ENCODE results near the gene TXNDC17. TPM values are rescaled to one million over a fixed set of nuclear protein-coding genes. Genes with fewer than 3 reads are reported as not detected.
A peak's percentile ranks its signal among the peaks of the same experiment; 100 is the strongest.

Gene TXNDC17
- total RNA-seq, 4 donors from 2014 or later: 58.5 to 109 (median 74.2) TPM

DNA sequence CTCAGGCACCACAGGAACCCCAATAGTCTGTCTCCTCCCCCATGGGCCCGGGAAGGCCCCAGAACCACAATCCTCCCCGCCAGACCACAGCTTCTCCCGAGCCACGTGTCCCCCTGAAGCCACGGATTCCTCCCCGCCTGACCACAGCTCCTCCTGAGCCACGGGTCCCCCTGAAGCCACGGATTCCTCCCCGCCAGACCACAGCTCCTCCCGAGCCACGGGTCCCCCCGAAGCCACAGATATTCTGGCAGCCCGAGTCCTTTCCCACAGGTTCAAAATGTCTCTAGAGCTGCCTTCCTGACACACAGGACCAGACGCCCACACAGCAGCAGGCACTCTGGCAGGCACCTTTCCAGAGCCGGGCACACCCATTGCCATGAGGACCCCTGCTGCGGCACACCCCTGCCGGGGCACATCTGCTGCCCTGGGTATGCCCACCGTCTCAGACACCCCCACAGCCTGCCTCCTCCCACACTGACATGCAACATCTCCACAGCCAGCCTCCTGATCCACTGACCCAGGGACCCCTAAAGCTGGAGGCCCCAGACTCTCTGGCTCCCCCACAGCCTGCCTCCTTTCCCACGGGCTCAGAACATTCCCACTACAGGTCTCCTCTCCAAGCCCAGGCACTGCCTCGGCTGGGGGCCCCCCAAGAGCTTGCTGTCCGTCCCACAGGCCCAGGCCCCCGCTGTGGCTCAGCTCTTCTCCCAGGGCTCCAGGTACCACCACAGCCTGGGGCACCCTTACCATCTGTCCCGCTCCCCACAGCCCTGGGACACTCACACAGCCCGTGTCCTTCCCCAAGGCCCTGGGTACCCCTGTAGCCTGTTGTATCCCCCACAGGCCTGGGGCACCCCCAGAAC is 2.6 kb upstream of the TXNDC17 start:
- H3K4me1 ChIP-seq: peaks cover 18 to 47% (median 34%) of the 10 kb centered on the region in 4 donors
- DNase-seq (ENCODE audit: extremely low spot score): no peak
- WGBS: 79% methylated on average over 15 of the region's 24 CpGs
- no peaks in the 10 kb centered on the region for H3K27me3 ChIP-seq
- intact Hi-C loops (cut with DNase I): no loop called here
- H3K27ac ChIP-seq (replicated peaks in 1 of 4): no peak overlapping the region
- H3K4me3 ChIP-seq: peak overlapping the region in 1 of 4 donors; percentile 89
- H3K9me3 ChIP-seq: no peaks in the 10 kb centered on the region
- TF ChIP-seq POLR2AphosphoS5 (IDR thresholded peaks at IDR 0.05) (no peak), POLR2A (IDR thresholded peaks at IDR 0.05; ENCODE audit: low read depth) (no peak), EP300 (IDR thresholded peaks at IDR 0.05) (no peak)
- TF ChIP-seq, protein P1, sequence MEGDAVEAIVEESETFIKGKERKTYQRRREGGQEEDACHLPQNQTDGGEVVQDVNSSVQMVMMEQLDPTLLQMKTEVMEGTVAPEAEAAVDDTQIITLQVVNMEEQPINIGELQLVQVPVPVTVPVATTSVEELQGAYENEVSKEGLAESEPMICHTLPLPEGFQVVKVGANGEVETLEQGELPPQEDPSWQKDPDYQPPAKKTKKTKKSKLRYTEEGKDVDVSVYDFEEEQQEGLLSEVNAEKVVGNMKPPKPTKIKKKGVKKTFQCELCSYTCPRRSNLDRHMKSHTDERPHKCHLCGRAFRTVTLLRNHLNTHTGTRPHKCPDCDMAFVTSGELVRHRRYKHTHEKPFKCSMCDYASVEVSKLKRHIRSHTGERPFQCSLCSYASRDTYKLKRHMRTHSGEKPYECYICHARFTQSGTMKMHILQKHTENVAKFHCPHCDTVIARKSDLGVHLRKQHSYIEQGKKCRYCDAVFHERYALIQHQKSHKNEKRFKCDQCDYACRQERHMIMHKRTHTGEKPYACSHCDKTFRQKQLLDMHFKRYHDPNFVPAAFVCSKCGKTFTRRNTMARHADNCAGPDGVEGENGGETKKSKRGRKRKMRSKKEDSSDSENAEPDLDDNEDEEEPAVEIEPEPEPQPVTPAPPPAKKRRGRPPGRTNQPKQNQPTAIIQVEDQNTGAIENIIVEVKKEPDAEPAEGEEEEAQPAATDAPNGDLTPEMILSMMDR (IDR thresholded peaks at IDR 0.05): no peak
- peaks cover 7 to 29% (median 12%) of the 10 kb centered on the region in 4 donors for H3K36me3 ChIP-seq

DNA sequence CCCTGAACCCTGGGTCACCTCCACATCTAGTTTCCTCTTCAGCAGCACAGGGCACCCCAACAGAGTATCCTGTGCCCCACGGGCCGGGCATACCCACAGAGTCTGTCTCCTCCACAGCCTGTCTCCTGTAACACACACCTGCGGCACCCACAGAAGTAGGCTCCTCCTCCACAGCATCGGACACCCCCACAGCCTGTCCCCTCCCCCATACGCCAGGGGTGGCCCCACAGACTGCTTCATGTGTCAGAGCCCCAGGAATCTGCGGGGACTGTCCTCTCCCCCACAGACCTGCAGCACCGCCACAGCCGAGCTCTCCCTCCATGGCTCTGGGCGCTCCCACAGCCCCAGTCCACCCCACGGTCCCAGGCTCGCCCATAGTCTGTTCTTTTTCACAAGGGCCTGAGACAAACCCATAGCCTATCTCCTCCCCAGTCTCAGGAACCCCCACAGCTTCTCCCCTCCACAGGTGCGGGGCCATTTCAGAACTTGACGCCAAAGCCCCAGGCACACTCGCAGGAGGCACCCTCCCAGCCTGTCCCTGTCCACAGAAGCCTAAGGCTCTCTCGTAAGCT is 1.8 kb upstream of the TXNDC17 start:
- Histone ChIP-seq H3K4me1 (peaks cover 18 to 47% (median 34%) of the 10 kb centered on the region in 4 donors), H3K4me3 (peak overlapping the region; percentile 83 to 90 (median 86)), H3K9me3 (no peaks in the 10 kb centered on the region), H3K27ac (replicated peaks in 1 of 4) (peak overlapping the region in 1 of 4 donors; percentile 78), H3K36me3 (peaks cover 10 to 29% (median 12%) of the 10 kb centered on the region in 4 donors), H3K27me3 (no peaks in the 10 kb centered on the region)
- TF ChIP-seq EP300 (IDR thresholded peaks at IDR 0.05): no peak
- TF ChIP-seq, protein P1 (IDR thresholded peaks at IDR 0.05): no peak
- no peak for TF ChIP-seq POLR2AphosphoS5 (IDR thresholded peaks at IDR 0.05)
- WGBS: 50% methylated on average over 12 of the region's 15 CpGs
- no peak for DNase-seq (ENCODE audit: extremely low spot score)
- intact Hi-C loops (cut with DNase I): no loop called here

DNA sequence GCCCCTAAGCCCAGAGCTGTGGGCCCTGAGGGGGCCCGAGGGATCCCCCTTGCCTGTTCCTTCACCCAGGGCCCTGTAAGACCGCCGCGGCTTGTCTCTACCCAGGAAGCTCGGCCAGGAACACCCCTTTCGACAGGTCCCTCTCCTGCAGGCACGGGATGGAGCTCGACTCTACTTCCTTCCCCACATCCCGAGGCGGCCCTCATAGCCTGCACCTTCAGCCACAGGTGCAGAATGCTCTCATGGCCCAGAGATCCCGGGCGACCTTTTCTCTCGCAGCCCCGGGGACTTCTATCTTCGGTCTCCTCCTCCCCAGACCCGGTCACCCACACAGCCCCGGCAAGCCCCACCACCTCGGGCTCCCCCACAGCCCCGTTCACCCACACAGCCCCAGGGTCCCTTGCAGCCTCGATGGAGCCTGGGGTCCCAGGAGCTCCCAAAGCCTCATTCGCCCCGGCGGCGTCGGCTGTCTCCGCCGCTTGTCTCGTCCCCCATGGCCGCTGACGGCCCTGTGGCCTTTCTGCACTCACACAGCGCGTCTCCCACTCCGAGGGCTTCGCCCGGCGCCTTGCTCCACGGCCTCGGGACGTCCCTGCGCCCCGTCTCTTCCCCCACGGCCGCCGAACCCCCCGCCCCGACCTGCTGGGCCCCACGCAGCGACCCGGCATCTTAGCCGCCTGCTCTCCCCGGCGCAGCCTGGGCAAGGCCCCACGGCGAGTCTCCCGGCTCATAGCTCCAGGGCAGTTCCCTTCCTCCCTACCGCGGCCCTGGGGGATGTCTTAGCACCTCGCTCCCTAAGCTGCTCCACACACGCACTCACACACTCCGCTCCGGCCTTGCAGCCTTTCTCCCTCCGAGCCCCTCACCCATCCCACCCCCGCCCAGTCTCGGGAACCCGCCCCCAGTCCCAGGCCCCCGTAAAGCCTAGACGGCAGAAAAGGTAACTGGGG is 999 bp upstream of the TXNDC17 start:
- intact Hi-C loops (cut with DNase I): loop anchor here (5.0 kb wide), 1 partner anchor 168 kb away; no protein-coding TSS in a partner anchor
- no peaks in the 10 kb centered on the region for H3K27me3 ChIP-seq
- H3K4me3 ChIP-seq: peak overlapping the region; percentile 83 to 90 (median 86)
- H3K27ac ChIP-seq (replicated peaks in 1 of 4): peak overlapping the region; percentile 78 to 87 (median 81)
- peaks cover 11 to 29% (median 18%) of the 10 kb centered on the region in 4 donors for H3K36me3 ChIP-seq
- TF ChIP-seq POLR2A (IDR thresholded peaks at IDR 0.05; ENCODE audit: low read depth) (no peak), POLR2AphosphoS5 (IDR thresholded peaks at IDR 0.05) (no peak), EP300 (IDR thresholded peaks at IDR 0.05) (no peak)
- TF ChIP-seq, protein P1 (IDR thresholded peaks at IDR 0.05): no peak
- under 1% methylated on average over 39 of the region's 67 CpGs for WGBS
- DNase-seq (ENCODE audit: extremely low spot score): no peak
- no peaks in the 10 kb centered on the region for H3K9me3 ChIP-seq
- peaks cover 18 to 47% (median 34%) of the 10 kb centered on the region in 4 donors for H3K4me1 ChIP-seq

DNA sequence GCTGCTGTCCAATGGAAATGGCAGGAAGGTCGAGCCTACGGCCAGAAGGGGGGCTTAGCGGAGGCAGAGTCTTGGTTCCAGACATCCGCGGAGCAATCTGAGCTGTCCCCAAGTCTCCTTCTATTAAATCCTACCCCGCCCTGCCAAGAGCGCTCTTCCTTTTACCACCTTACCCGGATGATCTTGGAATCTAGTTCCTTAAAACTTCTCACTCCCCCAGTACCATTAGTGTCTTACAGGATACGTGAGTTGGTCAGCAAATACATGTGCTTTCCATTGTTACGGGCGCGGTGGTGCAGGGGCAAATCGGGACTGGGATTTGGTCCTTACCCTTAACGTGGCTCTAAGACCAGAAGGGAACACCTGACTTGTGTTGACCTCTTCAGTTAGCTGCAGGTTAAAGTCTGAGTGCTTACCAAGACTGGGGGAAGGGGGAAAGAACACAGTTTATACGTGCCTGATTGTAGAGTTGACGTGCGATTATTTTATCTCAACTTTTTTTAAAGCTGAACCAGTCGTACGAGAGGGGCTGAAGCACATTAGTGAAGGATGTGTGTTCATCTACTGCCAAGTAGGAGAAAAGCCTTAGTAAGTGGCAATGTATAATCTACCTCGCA is 495 bp downstream of the TXNDC17 start:
- Histone ChIP-seq H3K9me3 (no peaks in the 10 kb centered on the region), H3K27me3 (no peaks in the 10 kb centered on the region), H3K27ac (replicated peaks in 1 of 4) (peak overlapping the region; percentile 78 to 87 (median 81)), H3K4me3 (peak overlapping the region; percentile 83 to 90 (median 86)), H3K4me1 (peaks cover 18 to 50% (median 34%) of the 10 kb centered on the region in 4 donors), H3K36me3 (peaks cover 16 to 38% (median 25%) of the 10 kb centered on the region in 4 donors)
- DNase-seq (ENCODE audit: extremely low spot score): no peak
- 3% methylated on average over 17 of the region's 20 CpGs for WGBS
- intact Hi-C loops (cut with DNase I): loop anchor here (5.0 kb wide), 1 partner anchor 169 kb away; no protein-coding TSS in a partner anchor
- TF ChIP-seq, protein P1 (IDR thresholded peaks at IDR 0.05): no peak
- no peak for TF ChIP-seq POLR2A (IDR thresholded peaks at IDR 0.05; ENCODE audit: low read depth)
- no peak for TF ChIP-seq EP300 (IDR thresholded peaks at IDR 0.05)
- TF ChIP-seq POLR2AphosphoS5 (IDR thresholded peaks at IDR 0.05): no peak
